Ramos (cell line): ENCODE results near the gene MRPL1.
"Not testable (repeated sequence)": the region's sequence is repeated elsewhere in the genome, so short reads cannot be mapped to it uniquely, and the experiment has no call there.

Source experiments
- in situ Hi-C: fragments of 300-500 bp; cut with MboI; formaldehyde crosslinking; loops from one replicate; pipeline ENCODE4 v1.14.3; 2022; ENCODE audit warnings: low sequenced_read_pairs; ENCODE audit not compliant: unreplicated experiment

MRPL1 gene

GRCh38 chr4:77848508-77848907 is 14.1 kb upstream of the MRPL1 start:
- in situ Hi-C loops: no loop called here

- in situ Hi-C loops: no loop called here
These were observed 13.2 kb upstream of the MRPL1 start for GRCh38 chr4:77849278-77849965.

GRCh38 chr4:77852892-77853495 is 9.6 kb upstream of the MRPL1 start:
- in situ Hi-C loops: no loop called here

- in situ Hi-C loops: no loop called here
These were observed 8.1 kb upstream of the MRPL1 start for GRCh38 chr4:77854431-77855111.

- in situ Hi-C loops: no loop called here
These were observed 6.5 kb upstream of the MRPL1 start for GRCh38 chr4:77856152-77856551.

- in situ Hi-C loops: no loop called here
These were observed 3.4 kb upstream of the MRPL1 start for GRCh38 chr4:77859256-77859655.

GRCh38 chr4:77861495-77861894 is 1.1 kb upstream of the MRPL1 start:
- in situ Hi-C loops: no loop called here

GRCh38 chr4:77863341-77863740 is 711 bp downstream of the MRPL1 start:
- in situ Hi-C loops: not testable (repeated sequence)

GRCh38 chr4:77865259-77865658 is 2.6 kb downstream of the MRPL1 start:
- in situ Hi-C loops: no loop called here

GRCh38 chr4:77872723-77873445 is 10.3 kb downstream of the MRPL1 start:
- in situ Hi-C loops: no loop called here

GRCh38 chr4:77877167-77877566 is 14.5 kb downstream of the MRPL1 start:
- in situ Hi-C loops: no loop called here

GRCh38 chr4:77877771-77878565 is 15.3 kb downstream of the MRPL1 start:
- in situ Hi-C loops: no loop called here

GRCh38 chr4:77880784-77881183 is 18.2 kb downstream of the MRPL1 start:
- in situ Hi-C loops: no loop called here

GRCh38 chr4:77881460-77882295 is 19.0 kb downstream of the MRPL1 start:
- in situ Hi-C loops: no loop called here

- in situ Hi-C loops: no loop called here
These were observed 30.8 kb downstream of the MRPL1 start for GRCh38 chr4:77893451-77893850.

- in situ Hi-C loops: no loop called here
These were observed 37.0 kb downstream of the MRPL1 start for GRCh38 chr4:77899607-77900006.

- in situ Hi-C loops: no loop called here
These were observed 40.6 kb downstream of the MRPL1 start for GRCh38 chr4:77903186-77903585.

- in situ Hi-C loops: no loop called here
These were observed 43.1 kb downstream of the MRPL1 start for GRCh38 chr4:77905651-77906263.

GRCh38 chr4:77910676-77911075 is 48.0 kb downstream of the MRPL1 start:
- in situ Hi-C loops: no loop called here
